T-helper 2 cell treated with Interferon-gamma antibody and Interleukin-4, amounts not matched to agents 5 μg/mL and 100 μg/mL, for 36 hours (primary cell): ENCODE data around the gene PHACTR1.
"Not testable (repeated sequence)": the region's sequence is repeated elsewhere in the genome, so short reads cannot be mapped to it uniquely, and the experiment has no call there.

Source experiments
- DNase-seq: peaks from one replicate; pipeline ENCODE4 v3.0.0; 2021; ENCODE audit warnings: low spot score
- H3K27ac Mint-ChIP-seq: one replicate; pipeline ENCODE4 v1.8.0; 2021; ENCODE audit warnings: mild to moderate bottlenecking, mixed read lengths
- H3K27me3 Mint-ChIP-seq: one replicate; pipeline ENCODE4 v1.8.0; 2021; ENCODE audit warnings: low read depth, mixed read lengths
- H3K36me3 Mint-ChIP-seq: one replicate; pipeline ENCODE4 v1.8.0; 2021; ENCODE audit warnings: low read depth, mixed read lengths
- H3K4me1 Mint-ChIP-seq: one replicate; pipeline ENCODE4 v1.8.0; 2021; ENCODE audit warnings: low read depth, mixed read lengths
- H3K4me3 Mint-ChIP-seq: one replicate; pipeline ENCODE4 v1.8.0; 2022; ENCODE audit warnings: mild to moderate bottlenecking, moderate library complexity, mixed read lengths
- H3K9me3 Mint-ChIP-seq: one replicate; pipeline ENCODE4 v1.8.0; 2021; ENCODE audit warnings: mixed read lengths

The PHACTR1 gene

DNA sequence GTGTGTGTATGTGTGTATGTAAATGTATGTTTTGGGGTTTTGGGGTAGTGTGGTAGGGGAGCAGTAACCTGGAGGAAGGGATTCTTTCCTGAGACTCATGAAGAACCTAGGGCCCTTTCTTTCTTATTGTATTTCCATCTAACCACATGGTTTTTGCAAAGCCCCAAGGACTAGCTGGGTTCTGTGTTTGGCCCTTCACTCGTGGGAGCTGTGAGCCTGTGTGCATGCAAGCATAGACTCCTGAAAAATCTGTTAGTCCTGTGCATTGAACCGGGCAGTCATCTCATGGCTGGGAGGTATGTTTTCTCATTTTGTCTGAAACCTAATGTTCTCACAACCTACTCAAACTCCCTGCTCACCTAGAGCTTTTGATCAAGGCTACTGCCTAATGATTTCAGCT is 219.1 kb downstream of the PHACTR1 start:
- H3K4me3 Mint-ChIP-seq: no peak overlapping the region
- H3K27ac Mint-ChIP-seq: no peak overlapping the region
- H3K9me3 Mint-ChIP-seq: no peaks in the 10 kb centered on the region
- H3K27me3 Mint-ChIP-seq: no peaks in the 10 kb centered on the region
- no peaks in the 10 kb centered on the region for H3K4me1 Mint-ChIP-seq
- no peak for DNase-seq
- no peaks in the 10 kb centered on the region for H3K36me3 Mint-ChIP-seq

- H3K27ac Mint-ChIP-seq: no peak overlapping the region
- H3K4me1 Mint-ChIP-seq: peaks cover 10% of the 10 kb centered on the region
- no peak overlapping the region for H3K4me3 Mint-ChIP-seq
- no peak for DNase-seq
- H3K9me3 Mint-ChIP-seq: no peaks in the 10 kb centered on the region
- no peaks in the 10 kb centered on the region for H3K36me3 Mint-ChIP-seq
- H3K27me3 Mint-ChIP-seq: no peaks in the 10 kb centered on the region
Measured at GRCh38 chr6:12937971-12938370, 221.4 kb downstream of the PHACTR1 start.

DNA sequence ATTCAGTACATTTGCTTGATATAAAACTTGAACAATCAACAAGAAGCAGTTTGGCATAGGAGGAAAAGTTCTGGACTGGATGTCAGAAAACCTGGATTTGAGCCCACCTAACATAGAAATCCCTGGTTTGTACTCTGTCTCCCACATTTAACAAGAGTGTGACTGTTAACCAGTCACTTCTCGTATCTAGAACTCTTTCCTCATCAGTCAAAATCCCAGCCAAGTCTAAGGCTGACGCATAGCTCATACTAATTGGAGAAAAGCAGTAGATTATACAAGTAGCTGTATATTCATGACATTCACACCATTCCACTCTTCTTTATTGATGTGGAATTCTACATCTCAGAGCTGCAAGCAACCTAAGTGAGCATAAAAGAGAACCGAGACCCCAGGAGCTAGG is 222.7 kb downstream of the PHACTR1 start:
- no peak overlapping the region for H3K4me3 Mint-ChIP-seq
- H3K27ac Mint-ChIP-seq: no peak overlapping the region
- DNase-seq: no peak
- no peaks in the 10 kb centered on the region for H3K36me3 Mint-ChIP-seq
- no peaks in the 10 kb centered on the region for H3K27me3 Mint-ChIP-seq
- H3K9me3 Mint-ChIP-seq: no peaks in the 10 kb centered on the region
- H3K4me1 Mint-ChIP-seq: peaks cover 10% of the 10 kb centered on the region

DNA sequence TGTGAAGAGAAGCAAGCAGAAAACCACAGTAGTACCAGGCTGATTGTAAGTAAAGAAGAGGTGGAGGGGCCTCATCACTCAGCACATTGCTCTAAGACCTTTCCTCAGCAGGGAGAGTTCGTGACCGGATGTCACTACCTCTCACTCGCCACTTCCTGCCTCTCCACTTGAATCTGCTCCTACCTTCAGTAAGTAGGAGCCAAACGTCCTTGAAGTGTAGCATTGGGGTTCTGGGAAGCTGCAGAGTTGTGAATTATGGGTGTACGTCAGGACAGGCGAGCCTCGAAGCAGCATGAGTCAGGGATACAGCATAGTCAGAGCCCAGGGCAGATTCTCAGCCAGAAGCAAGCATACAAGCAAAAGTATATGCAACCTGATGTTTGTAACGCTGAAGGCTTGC is 224.9 kb downstream of the PHACTR1 start:
- H3K27ac Mint-ChIP-seq: peak overlapping the region; percentile 68
- no peaks in the 10 kb centered on the region for H3K27me3 Mint-ChIP-seq
- no peak for DNase-seq
- peaks cover 10% of the 10 kb centered on the region for H3K4me1 Mint-ChIP-seq
- no peaks in the 10 kb centered on the region for H3K9me3 Mint-ChIP-seq
- H3K36me3 Mint-ChIP-seq: no peaks in the 10 kb centered on the region
- peak overlapping the region; percentile 49 for H3K4me3 Mint-ChIP-seq

DNA sequence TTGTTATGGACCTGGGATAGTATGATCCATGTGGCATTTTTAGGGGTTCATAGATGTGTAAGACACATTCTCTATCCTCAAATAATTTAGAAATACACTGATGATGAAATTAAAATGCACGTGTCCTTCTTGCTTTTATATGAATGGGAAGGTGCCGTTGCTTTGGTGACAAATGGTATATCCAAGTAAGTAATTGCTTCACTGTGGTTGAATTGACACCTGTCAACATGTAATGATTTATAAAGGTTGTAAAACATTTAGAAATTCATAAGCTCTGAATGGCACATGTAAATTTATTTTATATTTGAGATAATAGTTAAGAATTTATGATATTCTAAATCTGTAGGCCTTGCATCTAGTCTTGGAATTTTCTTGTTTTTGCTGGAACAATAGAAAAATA is 227.0 kb downstream of the PHACTR1 start:
- no peaks in the 10 kb centered on the region for H3K9me3 Mint-ChIP-seq
- no peaks in the 10 kb centered on the region for H3K36me3 Mint-ChIP-seq
- H3K27ac Mint-ChIP-seq: no peak overlapping the region
- H3K27me3 Mint-ChIP-seq: peaks cover 3% of the 10 kb centered on the region
- no peak overlapping the region for H3K4me3 Mint-ChIP-seq
- DNase-seq: no peak
- peaks cover 13% of the 10 kb centered on the region for H3K4me1 Mint-ChIP-seq

DNA sequence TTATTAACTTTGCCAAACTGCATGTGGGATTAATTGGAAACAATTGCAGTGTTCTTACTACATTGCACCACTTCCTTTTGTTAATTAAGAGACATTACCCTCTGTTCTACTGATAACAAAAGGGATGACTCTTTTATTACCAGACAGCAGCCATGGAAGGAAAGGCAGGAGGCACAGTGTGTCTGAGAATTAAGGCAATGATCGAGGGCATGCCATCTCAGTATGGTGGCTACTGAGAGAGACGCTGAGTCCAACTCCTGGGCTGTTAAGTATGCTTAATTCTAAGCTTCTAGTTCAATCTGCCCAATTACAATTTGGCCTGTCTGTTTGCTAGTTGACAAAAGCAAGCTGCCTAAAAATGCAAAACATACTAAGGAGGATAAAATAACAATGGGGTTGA is 227.4 kb downstream of the PHACTR1 start:
- Mint-ChIP-seq H3K4me3 (no peak overlapping the region), H3K9me3 (no peaks in the 10 kb centered on the region), H3K27me3 (peaks cover 3% of the 10 kb centered on the region), H3K36me3 (no peaks in the 10 kb centered on the region), H3K4me1 (peaks cover 13% of the 10 kb centered on the region), H3K27ac (no peak overlapping the region)
- no peak for DNase-seq

- H3K4me3 Mint-ChIP-seq, DNase-seq, H3K9me3 Mint-ChIP-seq, H3K36me3 Mint-ChIP-seq, H3K27ac Mint-ChIP-seq, H3K27me3 Mint-ChIP-seq: not testable (repeated sequence)
- peaks cover 13% of the 10 kb centered on the region for H3K4me1 Mint-ChIP-seq
Measured at GRCh38 chr6:12944528-12944927, 228.0 kb downstream of the PHACTR1 start.

- no peak overlapping the region for H3K27ac Mint-ChIP-seq
- no peak overlapping the region for H3K4me3 Mint-ChIP-seq
- DNase-seq: no peak
- peaks cover 3% of the 10 kb centered on the region for H3K27me3 Mint-ChIP-seq
- peaks cover 3% of the 10 kb centered on the region for H3K4me1 Mint-ChIP-seq
- H3K9me3 Mint-ChIP-seq: no peaks in the 10 kb centered on the region
- no peaks in the 10 kb centered on the region for H3K36me3 Mint-ChIP-seq
Measured at GRCh38 chr6:12947151-12947871, 230.7 kb downstream of the PHACTR1 start.

DNA sequence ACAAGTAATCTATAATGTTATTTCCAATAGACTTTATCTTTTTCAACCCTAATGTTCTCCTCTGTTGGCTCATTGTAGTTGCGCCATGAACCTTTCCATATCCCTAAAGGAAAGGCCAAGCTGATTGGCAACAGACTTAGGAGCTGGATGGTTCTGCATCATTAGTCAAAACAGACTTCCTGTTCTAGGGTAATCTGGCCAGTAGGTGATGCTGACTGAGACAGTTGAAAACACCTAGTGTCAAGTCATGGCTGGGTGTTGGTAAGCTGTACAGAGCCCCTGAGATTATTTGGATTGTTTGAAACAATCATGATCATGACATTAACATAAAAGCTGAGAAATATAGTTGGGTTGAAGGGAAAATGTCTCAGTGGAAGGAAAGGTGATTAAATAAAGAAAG is 231.4 kb downstream of the PHACTR1 start:
- no peak overlapping the region for H3K4me3 Mint-ChIP-seq
- H3K27me3 Mint-ChIP-seq: peaks cover 3% of the 10 kb centered on the region
- H3K9me3 Mint-ChIP-seq: no peaks in the 10 kb centered on the region
- H3K27ac Mint-ChIP-seq: no peak overlapping the region
- H3K36me3 Mint-ChIP-seq: no peaks in the 10 kb centered on the region
- H3K4me1 Mint-ChIP-seq: peaks cover 3% of the 10 kb centered on the region
- DNase-seq: no peak

DNA sequence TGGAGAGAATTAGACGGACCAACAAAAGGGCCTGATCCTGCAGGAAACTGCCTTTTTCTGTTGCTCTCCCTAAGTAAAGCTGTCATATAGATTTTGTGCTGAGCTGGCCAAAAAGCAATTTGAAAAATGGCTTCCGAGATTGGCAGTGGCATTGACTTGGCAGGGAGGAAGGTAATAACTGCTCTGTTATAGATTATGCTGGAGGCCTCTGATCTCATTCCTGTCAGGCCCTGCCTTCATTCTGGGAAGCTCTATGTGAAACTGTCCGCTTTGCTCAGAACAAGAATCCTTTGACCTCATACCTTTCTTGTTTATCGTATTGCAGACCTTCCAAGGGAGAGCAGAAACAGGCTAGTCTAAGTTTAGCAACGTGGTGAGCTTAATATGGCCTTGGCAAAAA is 234.4 kb downstream of the PHACTR1 start:
- Mint-ChIP-seq H3K4me1 (peaks cover 3% of the 10 kb centered on the region), H3K27ac (no peak overlapping the region), H3K36me3 (no peaks in the 10 kb centered on the region), H3K4me3 (no peak overlapping the region), H3K27me3 (peaks cover 19% of the 10 kb centered on the region), H3K9me3 (no peaks in the 10 kb centered on the region)
- no peak for DNase-seq

GRCh38 chr6:12951415-12951814 is 234.8 kb downstream of the PHACTR1 start:
- H3K27me3 Mint-ChIP-seq: peaks cover 23% of the 10 kb centered on the region
- no peaks in the 10 kb centered on the region for H3K9me3 Mint-ChIP-seq
- peaks cover 3% of the 10 kb centered on the region for H3K4me1 Mint-ChIP-seq
- no peak overlapping the region for H3K27ac Mint-ChIP-seq
- H3K4me3 Mint-ChIP-seq: no peak overlapping the region
- DNase-seq: no peak
- no peaks in the 10 kb centered on the region for H3K36me3 Mint-ChIP-seq

DNA sequence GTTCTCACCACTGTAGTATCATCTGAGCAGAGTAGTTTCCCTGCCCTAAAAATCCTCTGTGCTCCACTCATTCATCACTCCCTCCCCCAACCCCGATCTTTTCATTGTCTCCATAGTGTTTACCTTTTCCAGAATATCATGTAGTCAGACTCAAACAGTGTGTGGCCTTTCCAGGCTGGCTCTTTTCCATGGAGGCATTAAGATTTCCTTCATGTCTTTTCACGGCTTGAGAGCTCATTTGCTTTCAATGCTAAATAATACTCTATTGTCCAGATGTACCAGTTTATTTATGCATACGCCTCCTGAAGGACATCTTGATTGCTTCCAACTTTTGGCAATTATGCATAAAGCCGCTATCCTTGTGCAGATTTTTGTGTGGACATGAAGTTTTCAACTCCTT is 235.8 kb downstream of the PHACTR1 start:
- Mint-ChIP-seq H3K27ac (no peak overlapping the region), H3K36me3 (no peaks in the 10 kb centered on the region), H3K27me3 (peaks cover 29% of the 10 kb centered on the region), H3K4me1 (peaks cover 6% of the 10 kb centered on the region), H3K4me3 (no peak overlapping the region), H3K9me3 (no peaks in the 10 kb centered on the region)
- no peak for DNase-seq

GRCh38 chr6:12955956-12956355 is 239.4 kb downstream of the PHACTR1 start:
- peaks cover 12% of the 10 kb centered on the region for H3K4me1 Mint-ChIP-seq
- no peaks in the 10 kb centered on the region for H3K9me3 Mint-ChIP-seq
- peaks cover 55% of the 10 kb centered on the region for H3K27me3 Mint-ChIP-seq
- peak overlapping the region; percentile 86 for H3K4me3 Mint-ChIP-seq
- DNase-seq: no peak
- H3K27ac Mint-ChIP-seq: no peak overlapping the region
- no peaks in the 10 kb centered on the region for H3K36me3 Mint-ChIP-seq

DNA sequence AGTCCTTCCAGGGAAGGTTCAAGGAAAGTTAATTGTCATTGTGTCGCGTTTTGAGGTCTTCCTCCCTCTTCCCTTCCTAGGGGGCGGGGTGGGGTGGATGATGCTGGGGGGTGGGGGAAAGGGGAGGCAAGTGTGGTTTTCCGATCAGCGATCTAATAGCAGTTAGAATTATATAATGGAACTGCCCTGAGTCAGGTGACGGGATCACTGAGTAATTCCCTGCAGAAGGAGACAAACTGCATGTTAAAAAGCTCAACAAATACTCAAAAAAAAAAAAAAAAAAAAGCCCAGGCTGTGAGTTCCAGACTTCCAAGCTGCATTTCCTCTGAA is 240.4 kb downstream of the PHACTR1 start:
- no peak overlapping the region for H3K27ac Mint-ChIP-seq
- H3K27me3 Mint-ChIP-seq: peaks cover 55% of the 10 kb centered on the region
- H3K4me3 Mint-ChIP-seq: peak overlapping the region; percentile 86
- H3K4me1 Mint-ChIP-seq: peaks cover 12% of the 10 kb centered on the region
- DNase-seq: no peak
- no peaks in the 10 kb centered on the region for H3K9me3 Mint-ChIP-seq
- no peaks in the 10 kb centered on the region for H3K36me3 Mint-ChIP-seq

DNA sequence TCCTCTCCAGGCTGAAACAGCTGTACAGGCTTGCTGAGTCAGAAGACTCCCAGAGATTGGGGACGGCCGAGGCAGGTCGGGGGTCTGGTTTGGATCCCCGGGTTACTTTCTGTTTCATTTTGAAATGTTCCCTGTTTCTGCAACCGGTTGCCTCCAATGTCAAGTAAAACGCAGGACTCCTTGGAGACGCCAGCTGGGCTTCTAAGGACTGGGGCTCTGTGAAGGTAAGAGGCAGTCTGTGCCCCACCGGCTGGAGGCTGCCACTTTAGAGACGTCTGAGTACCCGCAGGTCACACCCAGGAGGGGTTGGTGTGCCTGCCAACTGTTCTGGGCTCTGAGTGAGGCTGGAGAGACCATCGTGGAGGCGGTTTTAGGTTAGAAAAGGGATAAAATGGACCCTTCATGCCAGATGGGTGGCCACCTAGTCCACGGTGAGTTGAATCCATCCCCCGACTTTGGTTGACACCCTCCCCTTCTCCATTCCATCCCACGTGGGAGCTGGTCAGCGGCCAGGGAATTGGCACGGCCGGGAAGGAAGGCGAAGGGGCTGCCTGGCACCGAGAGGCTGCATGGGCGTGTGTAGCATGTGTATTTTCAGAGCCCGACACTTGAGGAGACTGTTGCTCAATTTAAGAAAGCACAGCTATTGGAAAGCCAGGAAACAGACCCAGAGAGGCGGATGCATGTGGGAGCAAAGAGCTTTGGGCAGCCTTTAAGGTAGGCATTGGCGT is 240.9 kb downstream of the PHACTR1 start:
- H3K27ac Mint-ChIP-seq: no peak overlapping the region
- H3K36me3 Mint-ChIP-seq: no peaks in the 10 kb centered on the region
- H3K27me3 Mint-ChIP-seq: peaks cover 55% of the 10 kb centered on the region
- peak overlapping the region; percentile 86 for H3K4me3 Mint-ChIP-seq
- H3K9me3 Mint-ChIP-seq: no peaks in the 10 kb centered on the region
- H3K4me1 Mint-ChIP-seq: peaks cover 12% of the 10 kb centered on the region
- peak; percentile 6 for DNase-seq
